Gastrocnemius medialis (tissue), 4 donors: Measurements from ENCODE around the gene RAD50.
"Not testable (repeated sequence)": the region's sequence is repeated elsewhere in the genome, so short reads cannot be mapped to it uniquely, and the experiment has no call there.

Experiments used
- CTCF ChIP-seq, 5 experiments: fragments of 450-650 bp in 3 of 5; fragments of 200-600 bp in 2 of 5; sonication (generic) in 2 of 5; IDR thresholded peaks in 4 of 5; conservative IDR thresholded peaks in 1 of 5; 1 replicate in 4 of 5; 2 replicates in 1 of 5; pipeline ENCODE4 v1.5.1; 2016 to 2019; ENCODE audit warnings: antibody characterized with exemption in 5 of 5, mild to moderate bottlenecking in 3 of 5, moderate library complexity in 3 of 5
- POLR2A ChIP-seq, 2 donors: fragments of 450-650 bp; IDR thresholded peaks; one replicate each; pipeline ENCODE4 v1.6.1; 2017; ENCODE audit warnings: antibody characterized with exemption in 2 of 2, mild to moderate bottlenecking in 2 of 2, moderate library complexity in 2 of 2

DNA sequence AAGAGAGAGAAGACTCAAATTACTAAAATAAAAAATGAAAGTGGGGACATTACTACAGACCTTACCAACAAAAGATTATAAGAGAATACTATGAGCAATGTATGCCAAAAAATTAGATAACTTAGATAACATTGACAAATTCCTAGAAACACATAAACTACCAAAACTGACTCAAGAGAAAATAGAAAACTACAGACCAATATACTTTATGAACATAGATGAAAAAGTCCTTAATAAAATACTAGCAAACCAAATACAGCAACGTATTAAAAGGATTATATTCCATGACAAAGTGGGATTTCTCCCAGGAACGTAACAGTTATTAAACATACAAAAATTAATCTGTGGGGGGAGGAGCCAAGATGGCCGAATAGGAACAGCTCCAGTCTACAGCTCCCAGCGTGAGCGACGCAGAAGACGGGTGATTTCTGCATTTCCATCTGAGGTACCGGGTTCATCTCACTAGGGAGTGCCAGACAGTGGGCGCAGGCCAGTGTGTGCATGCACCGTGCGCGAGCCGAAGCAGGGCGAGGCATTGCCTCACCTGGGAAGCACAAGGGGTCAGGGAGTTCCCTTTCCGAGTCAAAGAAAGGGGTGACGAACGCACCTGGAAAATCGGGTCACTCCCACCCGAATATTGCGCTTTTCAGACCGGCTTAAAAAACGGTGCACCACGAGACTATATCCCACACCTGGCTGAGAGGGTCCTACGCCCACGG is 43.0 kb upstream of the RAD50 start:
- not testable (repeated sequence) for TF ChIP-seq CTCF (IDR thresholded peaks at IDR 0.05 in 4 of 5, conservative IDR thresholded peaks at IDR 0.05 in 1 of 5); POLR2A (IDR thresholded peaks at IDR 0.05)
